Measurements from ENCODE around the gene GDA. TPM values are rescaled to one million over a fixed set of nuclear protein-coding genes. Genes with fewer than 3 reads are reported as not detected.

The GDA gene
- total and polyA plus RNA-seq, 2 of the 4 experiments (the other 2 are of a cell fraction): not detected

DNA sequence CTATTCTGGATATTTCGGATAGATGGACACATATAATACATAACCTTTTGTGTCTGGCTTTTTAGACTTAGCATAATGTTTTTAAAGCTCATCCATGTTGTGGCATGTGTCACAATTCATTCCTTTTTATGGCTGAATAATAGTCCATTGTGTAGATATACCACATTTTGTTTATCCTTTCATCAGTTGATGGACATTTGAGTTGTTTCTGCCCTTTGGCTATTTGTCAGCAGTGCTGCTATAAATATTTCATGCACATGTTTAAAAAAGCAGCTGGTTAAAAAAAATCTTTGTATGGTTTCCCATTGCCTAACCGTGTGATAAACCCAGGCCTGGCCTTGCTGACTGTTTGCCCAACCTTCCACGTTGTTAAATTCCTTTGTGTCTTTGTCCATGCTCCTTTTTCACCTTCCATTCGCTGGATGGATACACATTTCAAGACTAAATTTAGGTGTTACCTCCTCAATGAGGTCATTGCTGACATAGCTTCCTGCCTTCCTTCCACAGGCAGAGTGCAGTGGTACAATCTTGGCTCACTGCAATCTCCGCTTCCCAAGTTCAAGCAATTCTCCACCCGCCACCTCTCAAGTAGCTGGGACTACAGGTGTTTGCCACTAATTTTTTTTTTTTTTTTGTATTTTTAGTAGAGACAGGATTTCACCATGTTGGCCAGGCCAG is 11.3 kb downstream of the GDA start:
- Histone ChIP-seq H3K4me1 (ENCODE audit: control insufficient read depth, insufficient read depth, low read length) (no peaks in the 10 kb centered on the region), H2BK15ac (ENCODE audit: low read depth, low read length) (no peak overlapping the region), H3K4me2 (ENCODE audit: low read depth, low read length) (no peak overlapping the region), H3K9ac (ENCODE audit: low read depth, low read length) (no peak overlapping the region), H2AK5ac (ENCODE audit: low read depth, low read length) (no peak overlapping the region), H3K4me3 (ENCODE audit: insufficient read depth, low read depth, low read length) (no peak overlapping the region), H2BK120ac (ENCODE audit: low read depth, low read length) (no peak overlapping the region), H3K4ac (ENCODE audit: low read depth, low read length) (no peak overlapping the region), H3K18ac (ENCODE audit: low read depth, low read length) (no peak overlapping the region), H2BK5ac (ENCODE audit: low read depth, low read length, poor library complexity, severe bottlenecking) (no peak overlapping the region), H4K91ac (ENCODE audit: insufficient read depth, low read depth, low read length) (no peak overlapping the region), H3K9me3 (ENCODE audit: control insufficient read depth, insufficient read depth, low read length) (no peaks in the 10 kb centered on the region), H4K5ac (ENCODE audit: low read depth, low read length) (no peak overlapping the region), H3K9me1 (ENCODE audit: insufficient read depth, low read length) (no peaks in the 10 kb centered on the region), H3K36me3 (ENCODE audit: control insufficient read depth, insufficient read depth, low read length) (no peaks in the 10 kb centered on the region), H4K20me1 (ENCODE audit: insufficient read depth, low read length) (no peaks in the 10 kb centered on the region), H3K56ac (ENCODE audit: extremely low read depth, insufficient read depth, low read length) (no peak overlapping the region), H3K14ac (replicated peaks; ENCODE audit: low read depth, low read length) (no peak overlapping the region), H3K27ac (ENCODE audit: insufficient read depth, low read length) (no peak overlapping the region), H4K8ac (ENCODE audit: low read depth in 2 of 2, low read length in 2 of 2) (no peak overlapping the region), H3K23ac (ENCODE audit: low read depth, low read length) (no peak overlapping the region), H3K79me1 (ENCODE audit: low read depth in 1 of 2, low read length in 2 of 2) (no peaks in the 10 kb centered on the region), H2AFZ (replicated peaks; ENCODE audit: low read length, poor library complexity) (no peak overlapping the region), H2AK9ac (replicated peaks; ENCODE audit: low read depth, low read length, poor library complexity) (no peak overlapping the region), H3K27me3 (ENCODE audit: control insufficient read depth, insufficient read depth, low read length) (no peaks in the 10 kb centered on the region), H2BK20ac (ENCODE audit: low read depth, low read length) (no peak overlapping the region)
- in situ Hi-C loops (cut with MboI; ENCODE audit: low sequenced_read_pairs): no loop called here
- dilution Hi-C loops (cut with HindIII; ENCODE audit: low sequenced_read_pairs, unreplicated experiment): no loop called here
- POLR2A ChIA-PET (ENCODE audit: unreplicated experiment): no interaction called here
- TF ChIP-seq MXI1 (IDR thresholded peaks at IDR 0.05; ENCODE audit: borderline replicate concordance, low read depth, low read length) (no peak), MAFK (IDR thresholded peaks at IDR 0.05; ENCODE audit: low read depth, low read length) (no peak), NFE2L2 (IDR thresholded peaks at IDR 0.05; ENCODE audit: low read depth, low read length) (no peak), MAZ (IDR thresholded peaks at IDR 0.05; ENCODE audit: borderline replicate concordance, low read depth, low read length) (no peak), RCOR1 (IDR thresholded peaks at IDR 0.05; ENCODE audit: insufficient replicate concordance, low read length) (no peak), POLR2A (IDR thresholded peaks at IDR 0.05; ENCODE audit: low read depth, low read length) (no peak), RAD21 (IDR thresholded peaks at IDR 0.05; ENCODE audit: low read length) (no peak), CEBPB (IDR thresholded peaks at IDR 0.05; ENCODE audit: low read depth, low read length) (no peak)
- TF ChIP-seq, protein P1, sequence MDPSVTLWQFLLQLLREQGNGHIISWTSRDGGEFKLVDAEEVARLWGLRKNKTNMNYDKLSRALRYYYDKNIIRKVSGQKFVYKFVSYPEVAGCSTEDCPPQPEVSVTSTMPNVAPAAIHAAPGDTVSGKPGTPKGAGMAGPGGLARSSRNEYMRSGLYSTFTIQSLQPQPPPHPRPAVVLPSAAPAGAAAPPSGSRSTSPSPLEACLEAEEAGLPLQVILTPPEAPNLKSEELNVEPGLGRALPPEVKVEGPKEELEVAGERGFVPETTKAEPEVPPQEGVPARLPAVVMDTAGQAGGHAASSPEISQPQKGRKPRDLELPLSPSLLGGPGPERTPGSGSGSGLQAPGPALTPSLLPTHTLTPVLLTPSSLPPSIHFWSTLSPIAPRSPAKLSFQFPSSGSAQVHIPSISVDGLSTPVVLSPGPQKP (IDR thresholded peaks at IDR 0.05; ENCODE audit: borderline replicate concordance, low read depth, low read length): no peak
- DNase-seq (no peak), ATAC-seq (ENCODE audit: low read depth) (no peak)
- 40% methylated on average over 1 of the region's 6 CpGs; no CpG with 5 or more reads in 1 of the 2 experiments for WGBS, 2 experiments (ENCODE audit: extremely low coverage in 2 of 2, insufficient read length in 1 of 2)
- CTCF ChIA-PET: no interaction called here
- intact Hi-C loops (cut with micrococcal nuclease): no loop called here
- no TSS peak for BruUV-seq (replicated peaks)
